Lower leg skin (tissue), 3 donors: Measurements from ENCODE around the gene ETFDH.

Source experiments
- CTCF ChIP-seq, 3 donors: fragments of 450-650 bp; IDR thresholded peaks; one replicate each; pipeline ENCODE4 v1.5.1; 2016; ENCODE audit warnings: antibody characterized with exemption in 3 of 3, mild to moderate bottlenecking in 3 of 3, moderate library complexity in 2 of 3
- POLR2A ChIP-seq, 2 donors: fragments of 450-650 bp; IDR thresholded peaks; one replicate each; pipeline ENCODE4 v1.6.1; 2016 to 2017; ENCODE audit warnings: antibody characterized with exemption in 2 of 2, mild to moderate bottlenecking in 1 of 2, moderate library complexity in 1 of 2

- TF ChIP-seq CTCF (IDR thresholded peaks at IDR 0.05) (no peak), POLR2A (IDR thresholded peaks at IDR 0.05) (no peak)
Measured at GRCh38 chr4:158681629-158682028, 9.5 kb downstream of the ETFDH start.
